Tibial artery (tissue), 4 donors: ENCODE measurements around the gene IFRD2.
A peak's percentile ranks its signal among the peaks of the same experiment; 100 is the strongest.

Experiments
- DNase-seq, 2 donors: peaks; one replicate each; pipeline ENCODE4 v3.0.0-alpha.2; 2019
- H3K27ac ChIP-seq, 2 donors: fragments of 200-600 bp; sonication (generic) in 1 of 2; 1 replicate in 1 of 2; 2 replicates in 1 of 2; pipeline ENCODE4 v1.5.1; 2018 to 2019; ENCODE audit warnings: mild to moderate bottlenecking in 1 of 2
- H3K27me3 ChIP-seq, 2 donors: fragments of 200-600 bp; sonication (generic) in 1 of 2; one replicate each; pipeline versions ENCODE4 v1.5.1 to v1.6.0; 2016 to 2019
- H3K36me3 ChIP-seq, 3 donors: fragments of 200-600 bp; sonication (generic) in 2 of 3; one replicate each; pipeline ENCODE4 v1.5.1; 2016 to 2019; ENCODE audit warnings: mild to moderate bottlenecking in 2 of 3
- H3K4me1 ChIP-seq, 4 donors: fragments of 200-600 bp; sonication (generic) in 2 of 4; 1 replicate in 3 of 4; 2 replicates in 1 of 4; pipeline ENCODE4 v1.5.1; 2016 to 2019
- H3K4me3 ChIP-seq, 2 donors: fragments of 200-600 bp; sonication (generic) in 1 of 2; 1 replicate in 1 of 2; 2 replicates in 1 of 2; pipeline ENCODE4 v1.5.1; 2018 to 2019; ENCODE audit warnings: mild to moderate bottlenecking in 2 of 2
- H3K9me3 ChIP-seq, 3 donors: fragments of 200-600 bp; sonication (generic) in 1 of 3; one replicate each; pipeline ENCODE4 v1.5.1; 2016 to 2019
- CTCF ChIP-seq, 2 experiments: fragments of 200-600 bp in 1 of 2; fragments of 450-650 bp in 1 of 2; IDR thresholded peaks; one replicate each; pipeline ENCODE4 v1.5.1; 2017 to 2019; ENCODE audit warnings: antibody characterized with exemption in 2 of 2, mild to moderate bottlenecking in 1 of 2, moderate library complexity in 1 of 2
- intact Hi-C: fragments of 100-400 bp; cut with DNase I; formaldehyde crosslinking; loops from one replicate; pipeline ENCODE4 v1.15.0; 2023; ENCODE audit warnings: low total_unique reads

Gene IFRD2

GRCh38 chr3:50260942-50261441 is 31.2 kb downstream of the IFRD2 start:
- peak overlapping the region; percentile 67 to 69 for H3K4me3 ChIP-seq
- H3K4me1 ChIP-seq = peaks cover 8 to 58% (median 47%) of the 10 kb centered on the region in 4 donors
- H3K27ac ChIP-seq = peak overlapping the region; percentile 97 to 100
- H3K9me3 ChIP-seq = no peaks in the 10 kb centered on the region
- no peak for DNase-seq
- no peaks in the 10 kb centered on the region for H3K27me3 ChIP-seq
- intact Hi-C loops = no loop called here
- H3K36me3 ChIP-seq = peaks cover 23 to 28% (median 27%) of the 10 kb centered on the region in 3 donors
- no peak for TF ChIP-seq CTCF (IDR thresholded peaks at IDR 0.05)

- TF ChIP-seq CTCF (IDR thresholded peaks at IDR 0.05) = peak; percentile 98 to 99
- Histone ChIP-seq H3K9me3 (no peaks in the 10 kb centered on the region), H3K4me3 (peak overlapping the region; percentile 67 to 69), H3K27me3 (no peaks in the 10 kb centered on the region), H3K4me1 (peaks cover 4 to 54% (median 42%) of the 10 kb centered on the region in 4 donors), H3K27ac (peak overlapping the region; percentile 97 to 100), H3K36me3 (peaks cover 24 to 33% (median 33%) of the 10 kb centered on the region in 3 donors)
- intact Hi-C loops = no loop called here
- peak; percentile 91 to 97 for DNase-seq
Measured at GRCh38 chr3:50260027-50260941, 31.9 kb downstream of the IFRD2 start.

- Histone ChIP-seq H3K36me3 (peaks cover 27 to 40% (median 39%) of the 10 kb centered on the region in 3 donors), H3K27me3 (no peaks in the 10 kb centered on the region), H3K4me3 (peak overlapping the region; percentile 67 to 69), H3K4me1 (peaks cover 4 to 54% (median 40%) of the 10 kb centered on the region in 4 donors), H3K27ac (peak overlapping the region; percentile 97 to 100), H3K9me3 (no peaks in the 10 kb centered on the region)
- DNase-seq = no peak
- intact Hi-C loops = no loop called here
- TF ChIP-seq CTCF (IDR thresholded peaks at IDR 0.05) = no peak
Measured at GRCh38 chr3:50259432-50260026, 32.7 kb downstream of the IFRD2 start.

- Histone ChIP-seq H3K9me3 (no peaks in the 10 kb centered on the region), H3K4me3 (no peak overlapping the region), H3K36me3 (peaks cover 28 to 46% (median 45%) of the 10 kb centered on the region in 3 donors), H3K27ac (peak overlapping the region; percentile 97 to 100), H3K4me1 (peaks cover 2 to 54% (median 38%) of the 10 kb centered on the region in 4 donors), H3K27me3 (no peaks in the 10 kb centered on the region)
- no peak for TF ChIP-seq CTCF (IDR thresholded peaks at IDR 0.05)
- DNase-seq = no peak
- intact Hi-C loops = no loop called here
Measured at GRCh38 chr3:50258979-50259378, 33.2 kb downstream of the IFRD2 start.

- Histone ChIP-seq H3K27ac (peak overlapping the region; percentile 97 to 100), H3K4me3 (no peak overlapping the region), H3K4me1 (peaks cover 0 to 48% (median 34%) of the 10 kb centered on the region in 4 donors), H3K27me3 (no peaks in the 10 kb centered on the region), H3K36me3 (peaks cover 31 to 54% (median 53%) of the 10 kb centered on the region in 3 donors), H3K9me3 (no peaks in the 10 kb centered on the region)
- DNase-seq = no peak
- intact Hi-C loops = no loop called here
- TF ChIP-seq CTCF (IDR thresholded peaks at IDR 0.05) = no peak
Measured at GRCh38 chr3:50258029-50258680, 34.1 kb downstream of the IFRD2 start.
